DOHH2 (cell line): ENCODE measurements around the gene ENDOD1.

Source experiments
- H3F3A ChIP-seq: fragments of 200-600 bp; sonication (generic), shearing (Covaris generic); 2 replicates; pipeline ENCODE4 v1.6.0; 2016; ENCODE audit warnings: antibody characterized with exemption, mild to moderate bottlenecking; ENCODE audit not compliant: control insufficient read depth, insufficient read depth
- H3K27ac ChIP-seq: fragments of 200-600 bp; sonication (generic); 2 replicates; pipeline ENCODE4 v1.5.1; 2014; ENCODE audit warnings: low read depth, mild to moderate bottlenecking, low read length, moderate library complexity
- H3K27me3 ChIP-seq: fragments of 200-600 bp; sonication (generic); 2 replicates; pipeline ENCODE4 v1.6.1; 2014; ENCODE audit warnings: mild to moderate bottlenecking, low read length, mixed read lengths; ENCODE audit not compliant: control insufficient read depth
- H3K36me3 ChIP-seq: fragments of 200-600 bp; sonication (generic); 2 replicates; pipeline ENCODE4 v1.6.1; 2014; ENCODE audit warnings: mild to moderate bottlenecking, low read length, moderate library complexity, mixed read lengths; ENCODE audit not compliant: control insufficient read depth
- H3K4me1 ChIP-seq: fragments of 200-600 bp; sonication (generic); 2 replicates; pipeline ENCODE4 v1.6.1; 2014; ENCODE audit warnings: mild to moderate bottlenecking, low read length, mixed read lengths; ENCODE audit not compliant: control insufficient read depth
- H3K4me2 ChIP-seq: fragments of 200-600 bp; sonication (generic); 2 replicates; pipeline ENCODE4 v1.6.0; 2014; ENCODE audit warnings: mild to moderate bottlenecking, low read length, moderate library complexity
- H3K4me3 ChIP-seq: fragments of 200-600 bp; sonication (generic); 2 replicates; pipeline ENCODE4 v1.5.1; 2014; ENCODE audit warnings: mild to moderate bottlenecking, low read length, mixed read lengths
- H3K79me2 ChIP-seq: fragments of 200-600 bp; sonication (generic); 2 replicates; pipeline ENCODE4 v1.6.1; 2014; ENCODE audit warnings: mild to moderate bottlenecking, low read length, mixed read lengths; ENCODE audit not compliant: control insufficient read depth
- H3K9me2 ChIP-seq: fragments of 200-600 bp; sonication (generic); replicated peaks from 2 replicates; pipeline ENCODE4 v1.6.1; 2014; ENCODE audit warnings: mild to moderate bottlenecking, low read length, mixed read lengths; ENCODE audit not compliant: control insufficient read depth
- H3K9me3 ChIP-seq: fragments of 200-600 bp; sonication (generic); 2 replicates; pipeline ENCODE4 v1.6.1; 2014; ENCODE audit warnings: antibody characterized with exemption, low read length, mixed read lengths; ENCODE audit not compliant: control insufficient read depth, insufficient read depth
- H4K20me1 ChIP-seq: fragments of 200-600 bp; sonication (generic); 2 replicates; pipeline ENCODE4 v1.6.0; 2014; ENCODE audit warnings: low read depth, mild to moderate bottlenecking, antibody characterized with exemption, low read length, moderate library complexity; ENCODE audit not compliant: control insufficient read depth, insufficient read depth
- EZH2phosphoT487 ChIP-seq: fragments of 200-600 bp; sonication (generic); IDR thresholded peaks from 2 replicates; pipeline ENCODE4 v1.6.1; 2017; ENCODE audit warnings: borderline replicate concordance, mild to moderate bottlenecking, antibody characterized with exemption, low read length, moderate library complexity, mixed read lengths
- TF ChIP-seq, protein P1 (sequence below): fragments of 200-600 bp; sonication (generic); IDR thresholded peaks from one replicate; pipeline ENCODE4 v1.5.1; 2014; ENCODE audit warnings: antibody characterized with exemption, mild to moderate bottlenecking, low read depth, low read length; ENCODE audit not compliant: poor library complexity, severe bottlenecking

The ENDOD1 gene, protein sequence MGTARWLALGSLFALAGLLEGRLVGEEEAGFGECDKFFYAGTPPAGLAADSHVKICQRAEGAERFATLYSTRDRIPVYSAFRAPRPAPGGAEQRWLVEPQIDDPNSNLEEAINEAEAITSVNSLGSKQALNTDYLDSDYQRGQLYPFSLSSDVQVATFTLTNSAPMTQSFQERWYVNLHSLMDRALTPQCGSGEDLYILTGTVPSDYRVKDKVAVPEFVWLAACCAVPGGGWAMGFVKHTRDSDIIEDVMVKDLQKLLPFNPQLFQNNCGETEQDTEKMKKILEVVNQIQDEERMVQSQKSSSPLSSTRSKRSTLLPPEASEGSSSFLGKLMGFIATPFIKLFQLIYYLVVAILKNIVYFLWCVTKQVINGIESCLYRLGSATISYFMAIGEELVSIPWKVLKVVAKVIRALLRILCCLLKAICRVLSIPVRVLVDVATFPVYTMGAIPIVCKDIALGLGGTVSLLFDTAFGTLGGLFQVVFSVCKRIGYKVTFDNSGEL

DNA sequence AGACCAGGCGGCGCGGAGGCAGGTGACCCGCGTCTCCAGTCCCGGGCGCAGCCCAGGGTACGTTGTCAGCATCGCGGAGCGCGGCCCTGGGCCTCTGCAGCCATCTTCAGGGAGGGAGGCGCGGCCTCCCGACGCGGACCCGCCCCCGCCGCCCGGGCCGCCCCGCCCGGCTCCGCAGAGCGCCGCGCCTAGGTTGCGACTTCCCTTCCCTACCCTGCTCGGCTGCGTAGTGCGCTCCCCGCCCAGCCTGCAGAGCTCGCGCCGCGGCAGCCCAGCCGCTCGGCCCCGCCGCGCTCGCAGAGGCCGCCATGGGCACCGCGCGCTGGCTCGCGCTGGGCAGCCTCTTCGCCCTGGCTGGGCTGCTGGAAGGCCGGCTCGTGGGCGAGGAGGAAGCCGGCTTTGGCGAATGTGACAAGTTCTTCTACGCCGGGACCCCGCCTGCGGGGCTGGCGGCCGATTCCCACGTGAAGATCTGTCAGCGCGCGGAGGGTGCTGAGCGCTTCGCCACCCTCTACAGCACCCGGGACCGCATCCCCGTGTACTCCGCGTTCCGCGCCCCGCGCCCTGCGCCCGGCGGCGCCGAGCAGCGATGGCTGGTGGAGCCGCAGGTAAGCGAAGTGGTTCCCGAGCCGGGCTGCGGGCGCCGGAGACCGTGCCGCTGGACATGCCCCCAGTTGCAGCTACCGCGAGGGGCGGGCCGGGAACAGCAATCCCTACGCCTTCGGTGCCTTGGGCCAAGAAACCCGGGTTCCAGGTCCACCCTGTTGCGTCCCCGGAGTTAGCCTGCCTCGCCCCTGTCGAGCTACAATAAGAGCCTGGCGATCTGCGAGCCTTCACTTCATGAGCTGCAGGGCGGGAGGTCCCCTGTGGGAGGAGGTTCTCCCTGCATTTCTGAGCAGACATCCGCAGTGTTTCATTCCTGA is at the start of gene ENDOD1:
Gene ENDOD1 (plus strand): TSS at position 227 of the 923 bp plus-strand sequence. CDS start 82 bp downstream, at position 309.
- Histone ChIP-seq H3K9me3 (no peaks in the 10 kb centered on the region), H3K79me2 (peaks cover 24% of the 10 kb centered on the region), H3K27me3 (no peaks in the 10 kb centered on the region), H3K36me3 (peaks cover 6% of the 10 kb centered on the region; the same call in 1 of the 2 replicates), H3K9me2 (no peaks in the 10 kb centered on the region), H3K4me1 (peaks cover 56% of the 10 kb centered on the region), H3F3A (0 out of 2 replicates have a peak, but pooled peaks cover 2% of the 10 kb centered on the region), H3K4me2 (peak within 1 kb of the TSS; percentile 83), H3K4me3 (peak within 1 kb of the TSS; percentile 89), H4K20me1 (no peaks in the 10 kb centered on the region), H3K27ac (peak within 1 kb of the TSS; percentile 5; the same call in 1 of the 2 replicates)
- TF ChIP-seq, protein P1, sequence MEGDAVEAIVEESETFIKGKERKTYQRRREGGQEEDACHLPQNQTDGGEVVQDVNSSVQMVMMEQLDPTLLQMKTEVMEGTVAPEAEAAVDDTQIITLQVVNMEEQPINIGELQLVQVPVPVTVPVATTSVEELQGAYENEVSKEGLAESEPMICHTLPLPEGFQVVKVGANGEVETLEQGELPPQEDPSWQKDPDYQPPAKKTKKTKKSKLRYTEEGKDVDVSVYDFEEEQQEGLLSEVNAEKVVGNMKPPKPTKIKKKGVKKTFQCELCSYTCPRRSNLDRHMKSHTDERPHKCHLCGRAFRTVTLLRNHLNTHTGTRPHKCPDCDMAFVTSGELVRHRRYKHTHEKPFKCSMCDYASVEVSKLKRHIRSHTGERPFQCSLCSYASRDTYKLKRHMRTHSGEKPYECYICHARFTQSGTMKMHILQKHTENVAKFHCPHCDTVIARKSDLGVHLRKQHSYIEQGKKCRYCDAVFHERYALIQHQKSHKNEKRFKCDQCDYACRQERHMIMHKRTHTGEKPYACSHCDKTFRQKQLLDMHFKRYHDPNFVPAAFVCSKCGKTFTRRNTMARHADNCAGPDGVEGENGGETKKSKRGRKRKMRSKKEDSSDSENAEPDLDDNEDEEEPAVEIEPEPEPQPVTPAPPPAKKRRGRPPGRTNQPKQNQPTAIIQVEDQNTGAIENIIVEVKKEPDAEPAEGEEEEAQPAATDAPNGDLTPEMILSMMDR = peak; percentile 29
- TF ChIP-seq EZH2phosphoT487 = no peak

DNA sequence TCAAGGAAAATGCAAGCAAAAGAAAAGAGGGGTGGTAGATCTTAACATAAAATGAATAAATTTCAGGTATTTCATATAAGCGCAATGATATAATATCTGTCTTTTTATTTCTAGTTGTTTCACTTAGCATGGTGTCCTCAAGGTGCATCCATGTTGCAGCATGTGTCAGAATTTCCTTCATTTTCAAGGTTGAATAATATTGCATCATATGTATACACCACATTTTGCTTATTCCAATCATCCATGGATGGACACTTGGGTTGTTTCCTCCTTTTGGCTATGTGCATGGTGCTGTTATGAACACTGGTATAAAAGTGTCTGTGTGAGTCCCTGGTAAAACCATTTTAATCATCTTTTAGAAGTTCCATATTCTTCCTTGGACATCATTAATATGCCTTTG is 47.4 kb upstream of the ENDOD1 start:
- Histone ChIP-seq H4K20me1 (no peaks in the 10 kb centered on the region), H3K79me2 (no peaks in the 10 kb centered on the region), H3K9me3 (no peaks in the 10 kb centered on the region), H3F3A (no peaks in the 10 kb centered on the region), H3K36me3 (no peaks in the 10 kb centered on the region), H3K27ac (no peak overlapping the region), H3K9me2 (no peaks in the 10 kb centered on the region), H3K27me3 (peaks cover 15% of the 10 kb centered on the region), H3K4me3 (no peak overlapping the region), H3K4me1 (no peaks in the 10 kb centered on the region), H3K4me2 (no peak overlapping the region)
- TF ChIP-seq EZH2phosphoT487 = no peak
- TF ChIP-seq, protein P1 = no peak

DNA sequence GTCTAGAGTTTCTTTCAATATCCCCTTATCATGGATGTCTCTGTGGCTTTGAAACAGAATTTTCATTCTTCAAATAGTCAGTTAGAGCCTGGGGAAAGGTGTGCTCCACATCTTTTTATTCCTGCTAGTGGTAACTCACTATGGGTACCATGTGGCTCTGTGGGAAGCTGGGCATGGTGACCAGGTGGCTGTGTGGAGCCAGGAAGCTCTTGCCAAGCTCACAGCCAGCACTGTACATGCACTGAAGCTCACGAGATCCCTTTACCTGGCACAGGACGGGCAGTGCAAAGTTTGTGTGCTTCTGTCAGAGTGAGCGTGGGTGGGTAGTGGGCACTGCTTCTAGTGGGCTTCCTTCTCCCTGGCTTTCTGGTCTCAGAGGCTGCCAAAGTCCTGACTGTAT is 46.7 kb upstream of the ENDOD1 start:
- H3K79me2 ChIP-seq = no peaks in the 10 kb centered on the region

More for the DNA sequence above, 46.7 kb upstream of the ENDOD1 start:
- H3K9me3 ChIP-seq = no peaks in the 10 kb centered on the region
- H3K9me2 ChIP-seq = no peaks in the 10 kb centered on the region
- H3K27ac ChIP-seq = no peak overlapping the region
- H3K4me1 ChIP-seq = no peaks in the 10 kb centered on the region
- TF ChIP-seq, protein P1 = no peak
- TF ChIP-seq EZH2phosphoT487 = no peak
- no peaks in the 10 kb centered on the region for H3K36me3 ChIP-seq
- no peak overlapping the region for H3K4me3 ChIP-seq
- H4K20me1 ChIP-seq = no peaks in the 10 kb centered on the region
- H3F3A ChIP-seq = no peaks in the 10 kb centered on the region
- H3K4me2 ChIP-seq = no peak overlapping the region
- H3K27me3 ChIP-seq = peaks cover 15% of the 10 kb centered on the region
